Measurements from ENCODE around the gene ANKRD52. TPM values are rescaled to one million over a fixed set of nuclear protein-coding genes. Genes with fewer than 3 reads are reported as not detected.

The ANKRD52 gene
- total and polyA plus RNA-seq, 2 experiments from 2014 or later: 20.3 to 25.2 TPM

DNA sequence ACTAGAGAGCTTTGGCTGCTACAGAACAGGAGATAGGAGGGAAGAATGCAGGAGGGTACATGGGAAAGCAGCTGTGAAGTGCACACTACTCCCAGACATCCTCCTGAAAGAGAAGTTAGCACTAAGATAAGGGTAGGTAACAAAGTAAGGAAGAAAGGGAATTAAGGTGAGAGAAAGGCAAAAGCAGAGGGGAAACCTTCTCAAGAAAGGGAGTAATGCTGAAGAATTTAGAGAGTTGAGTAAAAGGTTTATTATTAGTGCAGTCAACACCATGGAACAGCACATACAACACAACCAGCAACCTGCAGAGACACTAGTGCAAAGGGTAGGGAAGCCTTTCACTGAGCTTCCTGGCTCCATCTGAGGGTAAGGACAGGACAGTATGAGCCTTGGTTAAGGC, 53.9 kb downstream of the ANKRD52 start:
- Mint-ChIP-seq H3K9me3 (no peaks in the 10 kb centered on the region), H3K27ac (no peak overlapping the region)
- peaks cover 21% of the 10 kb centered on the region for H3K36me3 ChIP-seq (ENCODE audit: insufficient read depth)

More for the DNA sequence above, 53.9 kb downstream of the ANKRD52 start:
- Histone ChIP-seq H3K27me3 (ENCODE audit: insufficient read depth) (no peaks in the 10 kb centered on the region), H4K20me1 (replicated peaks; ENCODE audit: insufficient read depth) (peaks cover 8% of the 10 kb centered on the region), H2AFZ (no peak overlapping the region), H3K4me1 (ENCODE audit: insufficient read depth) (no peaks in the 10 kb centered on the region), H3K9me2 (ENCODE audit: insufficient read depth) (no peaks in the 10 kb centered on the region), H3K4me2 (no peak overlapping the region), H3K79me2 (replicated peaks; ENCODE audit: insufficient read depth) (no peaks in the 10 kb centered on the region), H3K4me3 (no peak overlapping the region), H3F3A (replicated peaks; ENCODE audit: low read depth) (peaks cover 19% of the 10 kb centered on the region), H3K27ac (ENCODE audit: low read depth) (no peak overlapping the region; the same call in 1 of the 2 replicates)
- DNase-seq (ENCODE audit: low spot score) (no peak), ATAC-seq (no peak)
- Mint-ChIP-seq H3K4me1 (no peaks in the 10 kb centered on the region; the same call in 2 of the 3 replicates), H3K36me3 (ENCODE audit: low read depth) (peaks cover 52% of the 10 kb centered on the region), H3K27me3 (ENCODE audit: insufficient read depth, low read depth, poor library complexity) (no peaks in the 10 kb centered on the region), H3K4me3 (no peak overlapping the region)
- TF ChIP-seq ZNF114 (CRISPR knock-in tag; IDR thresholded peaks at IDR 0.05): no peak
- TF ChIP-seq POLR2AphosphoS5 (IDR thresholded peaks at IDR 0.05; ENCODE audit: low read depth): no peak
- TF ChIP-seq CREB1 (CRISPR knock-in tag; IDR thresholded peaks at IDR 0.05; ENCODE audit: low read depth): no peak
- TF ChIP-seq EZH2phosphoT487 (IDR thresholded peaks at IDR 0.05; ENCODE audit: unreplicated experiment): no peak
- TF ChIP-seq EZH2 (IDR thresholded peaks at IDR 0.05; ENCODE audit: low read depth, unreplicated experiment): no peak
- no peak for TF ChIP-seq STAT1 (IDR thresholded peaks at IDR 0.05; ENCODE audit: unreplicated experiment)
- TF ChIP-seq NANOG (IDR thresholded peaks at IDR 0.05; ENCODE audit: borderline replicate concordance): no peak
- no peak for TF ChIP-seq ZNF331 (CRISPR knock-in tag; IDR thresholded peaks at IDR 0.05; ENCODE audit: low read depth)
- TF ChIP-seq, protein P1, sequence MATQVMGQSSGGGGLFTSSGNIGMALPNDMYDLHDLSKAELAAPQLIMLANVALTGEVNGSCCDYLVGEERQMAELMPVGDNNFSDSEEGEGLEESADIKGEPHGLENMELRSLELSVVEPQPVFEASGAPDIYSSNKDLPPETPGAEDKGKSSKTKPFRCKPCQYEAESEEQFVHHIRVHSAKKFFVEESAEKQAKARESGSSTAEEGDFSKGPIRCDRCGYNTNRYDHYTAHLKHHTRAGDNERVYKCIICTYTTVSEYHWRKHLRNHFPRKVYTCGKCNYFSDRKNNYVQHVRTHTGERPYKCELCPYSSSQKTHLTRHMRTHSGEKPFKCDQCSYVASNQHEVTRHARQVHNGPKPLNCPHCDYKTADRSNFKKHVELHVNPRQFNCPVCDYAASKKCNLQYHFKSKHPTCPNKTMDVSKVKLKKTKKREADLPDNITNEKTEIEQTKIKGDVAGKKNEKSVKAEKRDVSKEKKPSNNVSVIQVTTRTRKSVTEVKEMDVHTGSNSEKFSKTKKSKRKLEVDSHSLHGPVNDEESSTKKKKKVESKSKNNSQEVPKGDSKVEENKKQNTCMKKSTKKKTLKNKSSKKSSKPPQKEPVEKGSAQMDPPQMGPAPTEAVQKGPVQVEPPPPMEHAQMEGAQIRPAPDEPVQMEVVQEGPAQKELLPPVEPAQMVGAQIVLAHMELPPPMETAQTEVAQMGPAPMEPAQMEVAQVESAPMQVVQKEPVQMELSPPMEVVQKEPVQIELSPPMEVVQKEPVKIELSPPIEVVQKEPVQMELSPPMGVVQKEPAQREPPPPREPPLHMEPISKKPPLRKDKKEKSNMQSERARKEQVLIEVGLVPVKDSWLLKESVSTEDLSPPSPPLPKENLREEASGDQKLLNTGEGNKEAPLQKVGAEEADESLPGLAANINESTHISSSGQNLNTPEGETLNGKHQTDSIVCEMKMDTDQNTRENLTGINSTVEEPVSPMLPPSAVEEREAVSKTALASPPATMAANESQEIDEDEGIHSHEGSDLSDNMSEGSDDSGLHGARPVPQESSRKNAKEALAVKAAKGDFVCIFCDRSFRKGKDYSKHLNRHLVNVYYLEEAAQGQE (IDR thresholded peaks at IDR 0.05; ENCODE audit: unreplicated experiment): no peak
- TF ChIP-seq JUNB (IDR thresholded peaks at IDR 0.05; ENCODE audit: unreplicated experiment): no peak
- no peak for TF ChIP-seq ETS1 (IDR thresholded peaks at IDR 0.05)
- no peak for TF ChIP-seq ZNF462 (CRISPR knock-in tag; IDR thresholded peaks at IDR 0.05)
- TF ChIP-seq, protein P2, sequence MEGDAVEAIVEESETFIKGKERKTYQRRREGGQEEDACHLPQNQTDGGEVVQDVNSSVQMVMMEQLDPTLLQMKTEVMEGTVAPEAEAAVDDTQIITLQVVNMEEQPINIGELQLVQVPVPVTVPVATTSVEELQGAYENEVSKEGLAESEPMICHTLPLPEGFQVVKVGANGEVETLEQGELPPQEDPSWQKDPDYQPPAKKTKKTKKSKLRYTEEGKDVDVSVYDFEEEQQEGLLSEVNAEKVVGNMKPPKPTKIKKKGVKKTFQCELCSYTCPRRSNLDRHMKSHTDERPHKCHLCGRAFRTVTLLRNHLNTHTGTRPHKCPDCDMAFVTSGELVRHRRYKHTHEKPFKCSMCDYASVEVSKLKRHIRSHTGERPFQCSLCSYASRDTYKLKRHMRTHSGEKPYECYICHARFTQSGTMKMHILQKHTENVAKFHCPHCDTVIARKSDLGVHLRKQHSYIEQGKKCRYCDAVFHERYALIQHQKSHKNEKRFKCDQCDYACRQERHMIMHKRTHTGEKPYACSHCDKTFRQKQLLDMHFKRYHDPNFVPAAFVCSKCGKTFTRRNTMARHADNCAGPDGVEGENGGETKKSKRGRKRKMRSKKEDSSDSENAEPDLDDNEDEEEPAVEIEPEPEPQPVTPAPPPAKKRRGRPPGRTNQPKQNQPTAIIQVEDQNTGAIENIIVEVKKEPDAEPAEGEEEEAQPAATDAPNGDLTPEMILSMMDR (conservative IDR thresholded peaks at IDR 0.05; ENCODE audit: low read depth in 2 of 2): no peak
